ENCODE results near the gene LRRC74B.

- TF ChIP-seq EZH2 (IDR thresholded peaks at IDR 0.05; ENCODE audit: borderline replicate concordance): no peak
- TF ChIP-seq CTCF (IDR thresholded peaks at IDR 0.05; ENCODE audit: poor library complexity): peak; percentile 26
- no peak for TF ChIP-seq EZH2phosphoT487 (IDR thresholded peaks at IDR 0.05; ENCODE audit: low read depth, severe bottlenecking, unreplicated experiment)
Measured at GRCh38 chr22:21020802-21021429, 24.8 kb upstream of the LRRC74B start.

Measured in hepatocyte (in vitro differentiated cells).